K562 (cell line): Measurements from ENCODE around the gene SCARF2. TPM values are rescaled to one million over a fixed set of nuclear protein-coding genes. Genes with fewer than 3 reads are reported as not detected.

Experiments used
- COPS2 ChIP-seq: fragments of 450-650 bp; conservative IDR thresholded peaks from 2 replicates; pipeline ENCODE4 v1.6.1; 2016; ENCODE audit warnings: mild to moderate bottlenecking, moderate library complexity
- CREB5 ChIP-seq: fragments of 250-450 bp; sonication (Bioruptor Pico); IDR thresholded peaks from 2 replicates; pipeline ENCODE4 v1.5.0; 2020; ENCODE audit warnings: mild to moderate bottlenecking
- CUX1 ChIP-seq: fragments of 200-800 bp; sonication (Bioruptor generic); IDR thresholded peaks from 2 replicates; pipeline ENCODE4 v1.6.1; 2016; ENCODE audit warnings: missing genetic modification characterization, missing compliant biosample characterization
- EZH2 ChIP-seq: IDR thresholded peaks from 2 replicates; pipeline ENCODE4 v1.6.1; 2012; ENCODE audit warnings: low read depth, mild to moderate bottlenecking, inconsistent platforms, low read length, borderline replicate concordance
- MYNN ChIP-seq, 2 experiments: sonication (generic); formaldehyde crosslinking in 1 of 2; IDR thresholded peaks; 2 replicates each; pipeline versions ENCODE4 v1.5.0 to v1.6.1; 2016 to 2020; ENCODE audit warnings: antibody characterized with exemption in 1 of 2, missing genetic modification reagents in 1 of 2
- POLR2A ChIP-seq: fragments of 450-650 bp; conservative IDR thresholded peaks from 2 replicates; pipeline ENCODE4 v1.6.1; 2016
- PREB ChIP-seq: sonication (generic); formaldehyde crosslinking; IDR thresholded peaks from 2 replicates; pipeline ENCODE4 v1.8.1; 2023; ENCODE audit warnings: mild to moderate bottlenecking, missing genetic modification reagents
- SMARCE1 ChIP-seq: fragments of 450-650 bp; IDR thresholded peaks from 2 replicates; pipeline ENCODE4 v1.7.1; 2016; ENCODE audit warnings: mild to moderate bottlenecking
- TEAD1 ChIP-seq, 2 experiments: fragments of 450-650 bp in 1 of 2; sonication (generic) in 1 of 2; formaldehyde crosslinking; IDR thresholded peaks; 2 replicates each; pipeline versions ENCODE4 v1.4.0 to v1.8.0; 2020 to 2022; ENCODE audit warnings: mild to moderate bottlenecking in 2 of 2, missing genetic modification reagents in 1 of 2
- TSC22D4 ChIP-seq: fragments of 450-650 bp; IDR thresholded peaks from 2 replicates; pipeline ENCODE4 v1.6.1; 2016; ENCODE audit warnings: missing genetic modification characterization, missing biosample characterization, control low read depth
- WHSC1 ChIP-seq: IDR thresholded peaks from one replicate; pipeline ENCODE4 v1.6.1; 2012; ENCODE audit warnings: low read length, control low read depth, inconsistent platforms
- ZBTB12 ChIP-seq: fragments of 250-450 bp; sonication (Bioruptor Pico); IDR thresholded peaks from 2 replicates; pipeline ENCODE4 v1.4.0; 2020
- ZNF239 ChIP-seq: fragments of 250-450 bp; sonication (Bioruptor Pico); IDR thresholded peaks from 2 replicates; pipeline ENCODE4 v1.4.0; 2020; ENCODE audit warnings: mild to moderate bottlenecking
- ZNF512 ChIP-seq: IDR thresholded peaks from 2 replicates; pipeline ENCODE4 v1.6.1; 2016; ENCODE audit warnings: missing genetic modification characterization, missing compliant biosample characterization
- ZNF639 ChIP-seq, 2 experiments: fragments of 200-800 bp in 1 of 2; sonication (Bioruptor generic) in 1 of 2; sonication (generic) in 1 of 2; formaldehyde crosslinking in 1 of 2; IDR thresholded peaks in 1 of 2; conservative IDR thresholded peaks in 1 of 2; 2 replicates each; pipeline versions ENCODE4 v1.5.0 to v1.6.1; 2016 to 2020; ENCODE audit warnings: missing compliant biosample characterization in 1 of 2, missing genetic modification characterization in 1 of 2, missing genetic modification reagents in 1 of 2
- polyA plus RNA-seq, 8 experiments: library from polyadenylated mRNA; depleted of rRNA in 4 of 8; stranded (reverse) in 5 of 8; unstranded in 3 of 8; fragments of >200 nt; fragmentation: Nextera tagmentation in 2 of 8; fragmentation: Illumina TruSeq in 1 of 8; extraction: Ambion mirVana in 2 of 8; extraction: Trizol in 1 of 8; gene quantifications; 2 replicates each; pipeline versions ENCODE4 v1.2.1 to v1.2.3, GENCODE V29; 2011 to 2014; ENCODE audit warnings: inconsistent platforms in 1 of 8, missing spikeins in 1 of 8
- total RNA-seq, 7 experiments: library from RNA; depleted of rRNA in 6 of 7; stranded (reverse); fragments of >200 nt in 6 of 7; fragmentation: Illumina TruSeq in 2 of 7; extraction: Trizol in 2 of 7; gene quantifications; 2 replicates each; pipeline versions ENCODE4 v1.2.1 to v1.2.3, GENCODE V29; 2011 to 2021; ENCODE audit warnings: low replicate concordance in 1 of 7

SCARF2 gene
- total and polyA plus RNA-seq, 9 of the 15 experiments (the other 6 are each of a cell fraction or from before 2014, with no cell fraction given), result 0.06 to 0.32 (median 0.21) TPM; not detected in 5

- TF ChIP-seq ZNF639 (CRISPR knock-in tag; conservative IDR thresholded peaks at IDR 0.05 in 1 of 2, IDR thresholded peaks at IDR 0.05 in 1 of 2) (no peak), WHSC1 (no peak), CUX1 (CRISPR knock-in tag) (no peak), SMARCE1 (no peak), POLR2A (no peak), PREB (CRISPR knock-in tag) (no peak), ZBTB12 (CRISPR knock-in tag) (no peak), TSC22D4 (tag) (peak; percentile 88; the same call in 1 of the 2 replicates), MYNN (IDR thresholded peaks at IDR 0.05) (no peak), MYNN (CRISPR knock-in tag; IDR thresholded peaks at IDR 0.05) (no peak), COPS2 (no peak), ZNF239 (no peak), ZNF512 (tag) (no peak), CREB5 (no peak), EZH2 (0 out of 2 replicates have a peak, but pooled peaks have one; percentile 47), TEAD1 (CRISPR knock-in tag; IDR thresholded peaks at IDR 0.05) (no peak)
Measured at GRCh38 chr22:20390394-20390907, 47.2 kb downstream of the SCARF2 start (continued).
